Adrenal gland (tissue), 12 donors: Measurements from ENCODE around the gene PEA15. TPM values are rescaled to one million over a fixed set of nuclear protein-coding genes. Genes with fewer than 3 reads are reported as not detected.

Experiments
- DNase-seq, 7 donors: peaks; one replicate each; pipeline ENCODE4 v3.0.0-alpha.2; 2019 to 2020
- H3K27ac ChIP-seq, 5 donors: fragments of 200-600 bp; sonication (generic) in 4 of 5; 1 replicate in 3 of 5; 2 replicates in 2 of 5; pipeline versions ENCODE4 v1.5.1 to v1.8.0; 2016 to 2020; ENCODE audit warnings: mild to moderate bottlenecking in 1 of 5
- H3K27me3 ChIP-seq: fragments of 200-600 bp; 2 replicates; pipeline ENCODE4 v1.8.0; 2021
- H3K36me3 ChIP-seq, 2 donors: fragments of 200-600 bp; replicated peaks in 1 of 2; 1 replicate in 1 of 2; 2 replicates in 1 of 2; pipeline versions ENCODE4 v1.5.1 to v1.8.0; 2018 to 2022
- H3K4me1 ChIP-seq, 2 donors: fragments of 200-600 bp; replicated peaks in 1 of 2; 1 replicate in 1 of 2; 2 replicates in 1 of 2; pipeline versions ENCODE4 v1.5.1 to v1.8.0; 2018 to 2021
- H3K4me3 ChIP-seq, 4 donors: fragments of 200-600 bp; sonication (generic) in 3 of 4; one replicate each; pipeline ENCODE4 v1.5.1; 2016 to 2018
- H3K9me3 ChIP-seq, 3 donors: fragments of 200-600 bp; sonication (generic) in 1 of 3; replicated peaks in 1 of 3; 1 replicate in 2 of 3; 2 replicates in 1 of 3; pipeline versions ENCODE4 v1.5.1 to v1.8.0; 2016 to 2021
- CTCF ChIP-seq, 6 experiments: fragments of 450-650 bp in 4 of 6; fragments of 200-600 bp in 2 of 6; sonication (generic) in 1 of 6; IDR thresholded peaks; 1 replicate in 5 of 6; 2 replicates in 1 of 6; pipeline versions ENCODE4 v1.5.1 to v1.8.0; 2016 to 2021; ENCODE audit warnings: antibody characterized with exemption in 6 of 6, mild to moderate bottlenecking in 2 of 6, moderate library complexity in 1 of 6
- POLR2A ChIP-seq, 2 donors: fragments of 450-650 bp; IDR thresholded peaks; one replicate each; pipeline ENCODE4 v1.6.1; 2017; ENCODE audit warnings: antibody characterized with exemption in 2 of 2, mild to moderate bottlenecking in 2 of 2, moderate library complexity in 1 of 2
- WGBS, 4 donors: extraction: QIAGEN DNeasy Blood & Tissue Kit in 2 of 4; methylation state at CpG; one replicate each; pipeline versions ENCODE4 v1.1.5 to v1.1.7; 2013 to 2017; 5-methylcytosine and 5-hydroxymethylcytosine counted together
- intact Hi-C, 2 donors: fragments of 100-400 bp; cut with DNase I; formaldehyde crosslinking; loops; one replicate each; pipeline versions ENCODE4 v1.14.1 to v1.15.0; 2022 to 2023
- polyA plus RNA-seq, 3 donors: library from polyadenylated mRNA; stranded (reverse); fragments of 200-250 nt in 2 of 3; fragments of 350-450 nt in 1 of 3; fragmentation: Illumina TruSeq in 1 of 3; extraction: RNeasy Lipid Tissue Mini Kit (QIAGEN cat#74804) in 1 of 3; gene quantifications; one replicate each; pipeline ENCODE4 v1.2.3, GENCODE V29; 2013 to 2014
- total RNA-seq, 9 donors: library from RNA; depleted of rRNA in 4 of 9; stranded (reverse); fragments of >200 nt in 4 of 9; fragments of 120-200 nt in 1 of 9; fragmentation: NEBNext Ultra II Directional in 1 of 9; extraction: Animal tissue kit (Norgen Biotek cat#: 25700) in 1 of 9; gene quantifications; one replicate each; pipeline versions ENCODE4 v1.1.0 to v1.2.4, GENCODE V29; 2013 to 2023
- donor health status: healthy with polysubstance abuse.
- donor health status: Bipolar disorder and iron deficiency.
- donor health status: DM: yes; HTN: yes; CAD: no.
- donor health status: DM: no; HTN: no; CAD: no.
- donor health status: DM: no; HTN: no; CAD: no.
- donor health status: DM: yes; HTN: yes; CAD: no.

Gene PEA15
- total and polyA plus RNA-seq, 12 donors, result 40.6 to 445 (median 106) TPM

GRCh38 chr1:160196143-160196542 lies 9.0 kb upstream of the PEA15 start:
- H3K9me3 ChIP-seq, result no peaks in the 10 kb centered on the region
- TF ChIP-seq POLR2A (IDR thresholded peaks at IDR 0.05) (no peak), CTCF (IDR thresholded peaks at IDR 0.05) (no peak)
- intact Hi-C loops, result loop anchor here (10.0 kb wide), 3 partner anchors 49 to 179 kb away; no protein-coding TSS in a partner anchor
- 85 to 88% (median 87%) methylated on average over 4 of the region's 4 CpGs for WGBS, 4 donors
- H3K27me3 ChIP-seq, result no peaks in the 10 kb centered on the region
- no peaks in the 10 kb centered on the region for H3K36me3 ChIP-seq
- H3K4me1 ChIP-seq, result peaks cover 7 to 9% of the 10 kb centered on the region in 2 donors
- H3K27ac ChIP-seq, result no peak overlapping the region
- DNase-seq, result no peak
- H3K4me3 ChIP-seq, result no peak overlapping the region

- intact Hi-C loops, result loop anchor here (10.0 kb wide), 3 partner anchors 48 to 178 kb away; no protein-coding TSS in a partner anchor
- Histone ChIP-seq H3K4me1 (peaks cover 7 to 9% of the 10 kb centered on the region in 2 donors), H3K4me3 (no peak overlapping the region), H3K27me3 (no peaks in the 10 kb centered on the region), H3K9me3 (no peaks in the 10 kb centered on the region), H3K36me3 (no peaks in the 10 kb centered on the region), H3K27ac (no peak overlapping the region)
- no peak for DNase-seq
- TF ChIP-seq POLR2A (IDR thresholded peaks at IDR 0.05) (no peak), CTCF (IDR thresholded peaks at IDR 0.05) (no peak)
- 89 to 98% (median 94%) methylated on average over 3 to 4 of the region's 4 CpGs for WGBS, 4 donors
These were observed 8.0 kb upstream of the PEA15 start for GRCh38 chr1:160197231-160197630.

GRCh38 chr1:160200786-160201185 lies 4.4 kb upstream of the PEA15 start:
- Histone ChIP-seq H3K36me3 (no peaks in the 10 kb centered on the region), H3K27me3 (no peaks in the 10 kb centered on the region), H3K9me3 (no peaks in the 10 kb centered on the region), H3K27ac (no peak overlapping the region), H3K4me1 (peaks cover under 1 to 5% of the 10 kb centered on the region in 2 donors), H3K4me3 (no peak overlapping the region)
- intact Hi-C loops, result no loop called here
- WGBS, 4 donors, result 84 to 92% (median 90%) methylated on average over 4 of the region's 4 CpGs
- TF ChIP-seq CTCF (IDR thresholded peaks at IDR 0.05), result no peak
- TF ChIP-seq POLR2A (IDR thresholded peaks at IDR 0.05), result no peak
- DNase-seq, result no peak

GRCh38 chr1:160204526-160205241 lies 500 bp upstream of the PEA15 start:
- intact Hi-C loops, result loop anchor here in 1 of 2 donors (5.0 kb wide), 1 partner anchor 53 kb away; no protein-coding TSS in a partner anchor
- no peak for DNase-seq
- Histone ChIP-seq H3K4me3 (peak overlapping the region in 2 of 4 donors; percentile 74 to 85), H3K9me3 (no peaks in the 10 kb centered on the region), H3K27ac (peak overlapping the region in 3 of 5 donors; percentile 78 to 96 (median 94)), H3K27me3 (no peaks in the 10 kb centered on the region), H3K36me3 (peaks cover 0 to 3% of the 10 kb centered on the region in 2 donors), H3K4me1 (peaks cover 9 to 43% of the 10 kb centered on the region in 2 donors)
- TF ChIP-seq CTCF (IDR thresholded peaks at IDR 0.05), result no peak
- no peak for TF ChIP-seq POLR2A (IDR thresholded peaks at IDR 0.05)
- WGBS, 4 donors, result 19 to 29% (median 22%) methylated on average over 7 of the region's 7 CpGs
